ENCODE measurements around the gene CCDC149.

Gene CCDC149

GRCh38 chr4:24912252-24913118 is at the start of gene CCDC149:
Gene CCDC149 (minus strand): TSS chr4:24913042. CDS start chr4:24912864, 178 bp downstream.
- peak; percentile 41 for DNase-seq

GRCh38 chr4:24957886-24958285 is 45.0 kb upstream of the CCDC149 start:
- DNase-seq: no peak

GRCh38 chr4:24956763-24957162 is 43.9 kb upstream of the CCDC149 start:
- no peak for DNase-seq

GRCh38 chr4:24956091-24956490 is 43.2 kb upstream of the CCDC149 start:
- no peak for DNase-seq

- DNase-seq: no peak
Observed at GRCh38 chr4:24952667-24953066, 39.8 kb upstream of the CCDC149 start.

- no peak for DNase-seq
Observed at GRCh38 chr4:24949970-24950369, 37.1 kb upstream of the CCDC149 start.

GRCh38 chr4:24937917-24938281 is 25.1 kb upstream of the CCDC149 start:
- no peak for DNase-seq

GRCh38 chr4:24937176-24937916 is 24.5 kb upstream of the CCDC149 start:
- no peak for DNase-seq

GRCh38 chr4:24935856-24936255 is 23.0 kb upstream of the CCDC149 start:
- no peak for DNase-seq

- DNase-seq: no peak
Observed at GRCh38 chr4:24934311-24934710, 21.5 kb upstream of the CCDC149 start.

GRCh38 chr4:24933684-24934275 is 20.9 kb upstream of the CCDC149 start:
- no peak for DNase-seq

- DNase-seq: no peak
Observed at GRCh38 chr4:24932515-24933225, 19.8 kb upstream of the CCDC149 start.

GRCh38 chr4:24930151-24930550 is 17.3 kb upstream of the CCDC149 start:
- DNase-seq: no peak

GRCh38 chr4:24928708-24929107 is 15.9 kb upstream of the CCDC149 start:
- DNase-seq: no peak

- DNase-seq: no peak
Observed at GRCh38 chr4:24927049-24927448, 14.2 kb upstream of the CCDC149 start.

- DNase-seq: no peak
Observed at GRCh38 chr4:24924309-24924781, 11.5 kb upstream of the CCDC149 start.

GRCh38 chr4:24923550-24923949 is 10.7 kb upstream of the CCDC149 start:
- no peak for DNase-seq

- DNase-seq: no peak
Observed at GRCh38 chr4:24923002-24923401, 10.2 kb upstream of the CCDC149 start.

GRCh38 chr4:24922416-24922815 is 9.6 kb upstream of the CCDC149 start:
- no peak for DNase-seq

GRCh38 chr4:24921491-24921890 is 8.6 kb upstream of the CCDC149 start:
- DNase-seq: no peak

- no peak for DNase-seq
Observed at GRCh38 chr4:24920008-24920407, 7.2 kb upstream of the CCDC149 start.

GRCh38 chr4:24917076-24917856 is 4.4 kb upstream of the CCDC149 start:
- DNase-seq: no peak

Measured in NCI-H1694 (cell line).